GM10266 (cell line): ENCODE measurements around the gene FBXL17.

Source experiments
- DNase-seq: peaks from one replicate; pipeline ENCODE4 v3.0.0; 2012; ENCODE audit errors: extremely low spot score
- TF ChIP-seq, protein P1 (sequence below): IDR thresholded peaks from 2 replicates; pipeline ENCODE4 v1.5.1; 2012; ENCODE audit warnings: mild to moderate bottlenecking, low read depth; ENCODE audit not compliant: control insufficient read depth, insufficient read depth; ENCODE audit errors: missing control alignments

The FBXL17 gene

DNA sequence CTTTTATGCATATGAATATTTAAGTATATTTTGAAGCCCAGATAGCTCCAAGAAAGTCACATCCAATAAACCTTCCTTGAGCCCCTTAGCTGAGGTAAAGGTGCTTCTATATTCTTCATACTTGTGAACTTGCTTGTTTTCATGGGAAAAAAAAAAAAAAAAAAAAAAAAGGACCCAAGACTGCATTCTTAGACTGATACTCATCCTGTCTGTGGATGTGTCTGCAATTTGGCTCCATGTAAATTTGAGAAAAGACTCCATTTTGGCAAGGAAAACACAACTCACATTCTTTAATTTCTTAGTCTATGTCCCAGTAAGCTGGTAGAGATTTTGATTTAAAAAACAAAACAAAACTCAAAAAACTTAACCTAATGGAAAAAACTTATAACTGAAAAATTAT is 238.3 kb downstream of the FBXL17 start:
- TF ChIP-seq, protein P1, sequence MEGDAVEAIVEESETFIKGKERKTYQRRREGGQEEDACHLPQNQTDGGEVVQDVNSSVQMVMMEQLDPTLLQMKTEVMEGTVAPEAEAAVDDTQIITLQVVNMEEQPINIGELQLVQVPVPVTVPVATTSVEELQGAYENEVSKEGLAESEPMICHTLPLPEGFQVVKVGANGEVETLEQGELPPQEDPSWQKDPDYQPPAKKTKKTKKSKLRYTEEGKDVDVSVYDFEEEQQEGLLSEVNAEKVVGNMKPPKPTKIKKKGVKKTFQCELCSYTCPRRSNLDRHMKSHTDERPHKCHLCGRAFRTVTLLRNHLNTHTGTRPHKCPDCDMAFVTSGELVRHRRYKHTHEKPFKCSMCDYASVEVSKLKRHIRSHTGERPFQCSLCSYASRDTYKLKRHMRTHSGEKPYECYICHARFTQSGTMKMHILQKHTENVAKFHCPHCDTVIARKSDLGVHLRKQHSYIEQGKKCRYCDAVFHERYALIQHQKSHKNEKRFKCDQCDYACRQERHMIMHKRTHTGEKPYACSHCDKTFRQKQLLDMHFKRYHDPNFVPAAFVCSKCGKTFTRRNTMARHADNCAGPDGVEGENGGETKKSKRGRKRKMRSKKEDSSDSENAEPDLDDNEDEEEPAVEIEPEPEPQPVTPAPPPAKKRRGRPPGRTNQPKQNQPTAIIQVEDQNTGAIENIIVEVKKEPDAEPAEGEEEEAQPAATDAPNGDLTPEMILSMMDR, result no peak
- DNase-seq, result no peak

DNA sequence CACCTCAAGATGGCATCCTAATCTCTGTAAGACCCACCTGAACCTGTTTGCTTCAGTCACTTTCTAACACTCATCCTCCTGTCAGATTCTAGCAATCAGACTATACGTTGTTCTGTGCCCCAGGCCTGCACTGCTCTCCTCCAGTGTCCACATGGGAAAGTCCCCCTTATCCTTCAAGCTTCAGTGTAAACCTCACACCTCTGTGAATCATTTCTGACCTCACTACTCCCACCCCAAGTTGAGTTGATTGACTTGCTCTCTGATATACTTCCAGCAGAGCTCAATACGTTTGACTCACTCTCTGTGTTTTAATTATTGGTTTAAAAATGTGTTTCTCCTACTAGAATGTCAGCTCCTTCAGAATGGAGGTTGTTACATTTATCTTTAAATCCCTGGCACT is 240.2 kb downstream of the FBXL17 start:
- TF ChIP-seq, protein P1, result no peak

DNA sequence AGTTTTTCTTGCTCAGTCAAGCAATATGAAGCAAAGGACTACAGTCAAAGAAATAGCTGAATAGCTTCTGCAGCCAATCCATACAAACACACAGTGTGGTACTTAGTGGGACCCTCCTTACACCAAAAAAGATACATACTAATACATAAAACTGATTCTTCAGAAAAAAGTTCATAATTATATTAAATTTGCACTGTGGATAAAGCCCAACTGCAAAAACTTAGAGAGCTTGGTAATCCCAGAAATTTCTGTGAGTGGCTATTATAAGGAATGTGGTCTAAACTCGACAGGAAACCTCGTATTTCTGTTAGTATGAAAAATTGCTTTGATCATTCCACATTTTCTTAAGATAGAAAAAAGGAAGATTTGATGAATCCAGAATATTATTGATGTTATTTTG is 245.4 kb downstream of the FBXL17 start:
- TF ChIP-seq, protein P1, result no peak
- no peak for DNase-seq

More for the DNA sequence above, 240.2 kb downstream of the FBXL17 start:
- DNase-seq, result peak; percentile 5

DNA sequence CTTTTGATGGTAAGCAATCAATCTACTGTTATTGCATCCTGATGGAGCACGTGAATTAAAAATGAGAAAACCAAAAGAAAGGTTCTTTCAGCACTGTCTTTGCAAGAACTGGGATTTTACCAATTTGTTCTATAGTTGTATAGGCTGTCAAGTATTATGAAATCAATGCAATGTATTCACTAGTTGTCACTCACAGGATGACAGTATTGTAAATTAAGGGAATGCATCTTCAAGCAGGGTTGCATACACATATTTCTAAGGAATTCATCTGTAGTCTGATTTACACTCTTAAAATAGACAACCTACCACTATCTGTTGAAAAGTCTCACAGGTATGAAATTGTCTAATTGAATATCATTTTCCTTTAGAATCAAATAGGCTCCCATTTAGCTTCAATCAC is 252.8 kb downstream of the FBXL17 start:
- TF ChIP-seq, protein P1, result no peak

DNA sequence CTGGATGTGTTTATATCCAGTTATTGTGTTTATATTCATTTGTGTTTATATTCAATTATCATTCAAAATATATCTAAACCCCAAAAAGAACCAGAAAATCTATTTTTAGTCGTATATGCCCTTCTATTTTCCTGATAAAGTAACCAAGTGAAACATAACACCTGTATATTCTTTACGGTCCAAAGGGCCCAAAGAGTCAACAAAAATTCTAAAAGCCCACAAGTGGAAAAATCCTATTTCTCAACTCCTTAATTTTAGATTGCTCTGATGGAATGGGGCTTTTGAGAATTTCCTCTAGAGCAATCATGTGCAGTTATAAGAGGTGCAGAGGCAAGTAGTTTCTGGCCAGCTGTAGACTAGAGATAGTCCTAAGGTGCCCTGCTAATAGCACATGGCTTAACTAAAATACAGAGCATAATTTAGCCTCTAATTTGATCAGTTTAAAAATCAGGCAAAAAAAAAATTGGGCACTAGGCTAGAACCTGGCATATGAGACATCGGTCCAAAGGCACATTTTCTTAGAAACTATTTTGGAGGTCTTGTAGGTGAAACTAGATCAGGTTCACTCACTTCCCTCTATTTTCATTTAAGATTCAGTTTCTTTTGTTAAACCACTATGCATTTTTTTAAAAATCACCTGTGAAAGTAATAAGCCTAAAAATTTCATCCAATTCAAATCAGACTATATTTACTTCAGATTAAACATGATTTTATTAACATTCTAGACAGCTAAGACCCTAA is 256.0 kb downstream of the FBXL17 start:
- DNase-seq, result no peak
- TF ChIP-seq, protein P1, result no peak

More for the DNA sequence above, 252.8 kb downstream of the FBXL17 start:
- DNase-seq, result no peak

DNA sequence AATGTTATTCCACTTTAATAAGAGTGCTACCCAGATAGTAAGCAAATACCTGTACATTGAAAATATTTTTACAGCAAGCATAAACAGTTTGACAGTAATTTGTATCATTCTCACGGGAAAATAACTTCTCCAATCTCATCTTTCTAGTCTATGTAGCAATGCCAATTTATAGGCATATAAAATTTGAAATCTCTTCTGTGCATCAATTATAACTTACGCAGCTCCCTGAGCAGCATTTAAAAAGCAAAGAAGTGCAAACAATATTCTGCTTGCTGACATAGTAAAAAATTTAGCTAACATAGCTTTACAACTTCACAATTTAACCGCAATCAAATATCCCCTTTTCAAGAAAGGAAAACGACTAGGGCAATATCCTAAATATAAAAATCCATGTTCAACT is 257.3 kb downstream of the FBXL17 start:
- DNase-seq, result no peak
- TF ChIP-seq, protein P1, result no peak

DNA sequence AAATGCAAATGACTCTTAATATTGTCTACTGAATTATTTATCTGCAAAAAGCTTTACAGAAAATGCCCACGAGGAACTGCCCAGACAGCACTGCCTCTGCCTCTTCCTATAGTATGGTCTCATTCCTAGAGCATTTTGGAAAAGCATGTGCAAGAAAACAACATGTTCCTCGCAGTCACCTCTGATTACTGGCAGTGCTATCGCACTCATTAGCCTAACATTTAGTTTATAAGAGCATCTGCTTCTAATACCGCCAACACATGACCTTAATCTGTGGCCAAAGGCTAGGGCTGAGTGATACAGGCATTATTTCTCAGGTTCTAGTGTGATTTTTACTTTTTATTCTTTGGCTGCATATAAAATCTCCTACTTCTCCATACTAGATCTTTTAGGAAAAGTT is 259.2 kb downstream of the FBXL17 start:
- DNase-seq, result no peak
- TF ChIP-seq, protein P1, result no peak
